MM.1S (cell line): ENCODE data around the gene SCPEP1.

Experiments used
- CTCF ChIP-seq: fragments of 300-600 bp; sonication (generic); IDR thresholded peaks from 2 replicates; pipeline ENCODE4 v1.5.1; 2016; ENCODE audit warnings: antibody characterized with exemption, low read length, mixed read lengths
- EZH2 ChIP-seq: fragments of 300-600 bp; sonication (generic); optimal IDR thresholded peaks from 2 replicates; pipeline ENCODE3; 2017; ENCODE audit warnings: low read depth, mild to moderate bottlenecking, antibody characterized with exemption, low read length, mixed read lengths

- TF ChIP-seq CTCF = no peak
- TF ChIP-seq EZH2 = no peak
Observed at GRCh38 chr17:56943505-56944125, 34.3 kb upstream of the SCPEP1 start.
